Medulla oblongata (tissue), 1 donor: ENCODE measurements around the gene PIP4K2B.
"Not testable (repeated sequence)": the region's sequence is repeated elsewhere in the genome, so short reads cannot be mapped to it uniquely, and the experiment has no call there.

Experiments
- DNase-seq: peaks from one replicate; pipeline ENCODE4 v3.0.0-alpha.2; 2015; ENCODE audit errors: extremely low spot score

The PIP4K2B gene

GRCh38 chr17:38730526-38731379 lies 68.6 kb downstream of the PIP4K2B start:
- DNase-seq = no peak

- DNase-seq = peak; percentile 87
These were observed 69.3 kb downstream of the PIP4K2B start, which contains the start of gene CISD3 for GRCh38 chr17:38729886-38730525. CISD3 (plus strand) TSS chr17:38730341; CDS start chr17:38730359, 18 bp downstream.

GRCh38 chr17:38729368-38729885 lies 69.9 kb downstream of the PIP4K2B start:
- DNase-seq = no peak

GRCh38 chr17:38728290-38728831 lies 71.0 kb downstream of the PIP4K2B start:
- no peak for DNase-seq

- DNase-seq = no peak
These were observed 71.6 kb downstream of the PIP4K2B start for GRCh38 chr17:38727736-38728135.

- not testable (repeated sequence) for DNase-seq
These were observed 73.2 kb downstream of the PIP4K2B start for GRCh38 chr17:38726145-38726544.

- no peak for DNase-seq
These were observed 74.3 kb downstream of the PIP4K2B start for GRCh38 chr17:38725066-38725465.

- DNase-seq = peak; percentile 85
These were observed 74.9 kb downstream of the PIP4K2B start for GRCh38 chr17:38724337-38724988.

- no peak for DNase-seq
These were observed 77.6 kb downstream of the PIP4K2B start for GRCh38 chr17:38721802-38722201.

GRCh38 chr17:38720941-38721340 lies 78.4 kb downstream of the PIP4K2B start:
- no peak for DNase-seq

- no peak for DNase-seq
These were observed 79.3 kb downstream of the PIP4K2B start for GRCh38 chr17:38719943-38720641.

GRCh38 chr17:38719289-38719942 lies 79.9 kb downstream of the PIP4K2B start:
- no peak for DNase-seq

GRCh38 chr17:38717139-38717745 lies 82.1 kb downstream of the PIP4K2B start:
- DNase-seq = no peak

- no peak for DNase-seq
These were observed 82.9 kb downstream of the PIP4K2B start for GRCh38 chr17:38716368-38717005.
